Measurements from ENCODE around the gene CD40LG.

The CD40LG gene
- total RNA-seq = 78.8 to 136 (median 110) reads per million in 4 donors

DNA sequence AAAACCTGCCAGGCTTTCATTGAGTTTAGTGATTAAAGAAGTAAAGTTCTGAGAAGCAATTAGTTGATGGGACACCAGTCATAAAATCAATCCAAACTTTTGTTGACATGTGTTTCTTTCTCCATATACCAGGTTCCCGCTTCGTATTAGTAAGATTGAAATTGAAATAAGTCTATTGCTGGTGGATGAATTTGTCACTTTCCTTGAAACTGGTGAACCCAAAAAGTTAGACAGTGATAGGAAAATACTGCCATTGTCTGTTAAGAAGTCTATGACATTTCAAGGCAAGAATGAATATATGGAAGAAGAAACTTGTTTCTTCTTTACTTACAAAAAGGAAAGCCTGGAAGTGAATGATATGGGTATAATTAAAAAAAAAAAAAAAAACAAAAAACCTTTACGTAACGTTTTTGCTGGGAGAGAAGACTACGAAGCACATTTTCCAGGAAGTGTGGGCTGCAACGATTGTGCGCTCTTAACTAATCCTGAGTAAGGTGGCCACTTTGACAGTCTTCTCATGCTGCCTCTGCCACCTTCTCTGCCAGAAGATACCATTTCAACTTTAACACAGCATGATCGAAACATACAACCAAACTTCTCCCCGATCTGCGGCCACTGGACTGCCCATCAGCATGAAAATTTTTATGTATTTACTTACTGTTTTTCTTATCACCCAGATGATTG lies at the start of gene CD40LG:
Gene CD40LG, plus strand, starts transcription at position 482 of the 684 bp plus-strand sequence. Its CDS starts 91 bp downstream, at position 573.
- peak in 1 of 5 donors; percentile 68 for DNase-seq

- DNase-seq = peak in 1 of 5 donors; percentile 39
Measured at GRCh38 chrX:136598631-136599030, 49.3 kb upstream of the CD40LG start.

- DNase-seq = no peak
Measured at GRCh38 chrX:136600059-136600458, 47.9 kb upstream of the CD40LG start.

- no peak for DNase-seq
Measured at GRCh38 chrX:136607236-136607635, 40.7 kb upstream of the CD40LG start.

GRCh38 chrX:136608295-136608933 lies 39.5 kb upstream of the CD40LG start:
- peak; percentile 11 to 74 (median 46) for DNase-seq

DNA sequence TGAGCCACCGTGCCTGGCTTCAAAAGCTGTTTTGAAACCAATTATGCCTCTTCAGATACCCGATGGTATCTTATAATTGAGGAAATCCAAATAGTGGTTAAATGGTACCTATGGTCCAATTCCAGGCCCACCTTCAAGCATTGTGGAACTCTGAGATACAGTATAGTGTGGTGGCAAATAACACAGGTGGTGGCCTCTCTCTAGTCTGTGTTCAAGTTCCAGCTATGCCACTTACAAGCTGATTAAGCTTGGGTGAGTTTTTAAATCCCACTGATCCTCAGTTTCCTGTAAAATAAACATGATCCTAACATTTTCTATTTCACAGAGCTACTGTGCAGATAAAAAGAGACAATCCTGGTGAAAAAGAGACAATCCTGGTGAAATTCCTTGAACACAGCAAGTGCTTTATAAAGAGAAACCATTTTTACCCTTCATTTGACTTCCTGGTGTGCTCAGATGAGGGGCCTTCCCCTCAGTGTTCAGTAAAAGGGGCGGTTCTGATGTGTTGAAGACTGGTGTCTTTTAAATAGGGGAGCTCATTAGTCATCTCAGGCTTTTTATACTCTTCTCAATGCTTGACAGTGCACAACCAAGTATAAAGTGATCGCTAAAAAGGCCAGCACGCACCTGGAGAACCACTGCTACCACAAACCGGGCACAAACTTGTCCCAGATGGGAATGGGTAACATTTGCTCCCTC lies 30.8 kb upstream of the CD40LG start:
- DNase-seq = peak in 1 of 5 donors; percentile 78

DNA sequence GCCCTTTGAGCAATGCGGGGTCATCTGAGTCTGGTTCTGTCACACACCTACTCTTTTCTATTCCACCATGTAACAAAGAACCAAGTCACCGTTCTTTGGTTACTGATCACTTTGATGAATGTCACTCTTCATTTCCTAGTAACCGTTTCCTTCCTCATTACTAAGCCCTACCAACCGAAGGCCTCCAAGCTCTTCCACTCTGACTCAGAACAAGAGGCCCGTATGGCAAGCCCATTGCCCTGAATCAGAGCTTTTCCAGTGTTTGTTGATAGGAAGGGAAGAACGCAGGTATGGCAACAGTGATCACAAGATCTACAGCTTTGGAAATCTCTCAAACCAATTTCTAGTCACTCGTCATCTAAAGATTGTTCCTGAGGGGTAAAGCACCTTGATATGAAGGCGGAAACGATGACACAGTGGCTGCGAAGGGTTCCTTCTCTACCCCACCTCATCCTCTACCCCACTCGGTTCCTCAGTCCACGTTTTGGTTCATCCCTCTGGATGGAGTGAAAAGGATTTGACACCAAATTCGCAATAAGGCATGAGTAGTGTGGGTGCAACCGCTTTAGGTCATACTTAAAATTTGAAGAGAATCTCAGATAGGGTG lies 28.0 kb upstream of the CD40LG start:
- peak in 1 of 5 donors; percentile 84 for DNase-seq

DNA sequence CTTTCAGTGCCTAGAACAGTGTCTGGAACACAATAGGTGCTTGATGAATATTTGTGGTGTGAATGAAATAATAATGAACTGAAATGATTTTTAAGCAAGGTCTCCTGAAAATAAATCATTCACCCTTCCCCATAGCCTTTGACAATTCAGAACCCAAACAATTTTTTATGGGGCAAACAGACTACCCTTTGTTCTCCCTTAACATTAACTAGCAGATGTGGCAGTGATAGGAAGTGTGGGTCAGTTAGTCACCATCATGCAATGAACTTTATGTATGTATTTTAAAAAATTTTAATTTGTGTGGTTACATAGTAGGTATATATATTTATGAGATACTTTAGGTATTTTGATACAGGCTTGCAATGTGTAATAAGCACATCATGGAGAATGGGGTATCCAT lies 27.2 kb upstream of the CD40LG start:
- DNase-seq = no peak

DNA sequence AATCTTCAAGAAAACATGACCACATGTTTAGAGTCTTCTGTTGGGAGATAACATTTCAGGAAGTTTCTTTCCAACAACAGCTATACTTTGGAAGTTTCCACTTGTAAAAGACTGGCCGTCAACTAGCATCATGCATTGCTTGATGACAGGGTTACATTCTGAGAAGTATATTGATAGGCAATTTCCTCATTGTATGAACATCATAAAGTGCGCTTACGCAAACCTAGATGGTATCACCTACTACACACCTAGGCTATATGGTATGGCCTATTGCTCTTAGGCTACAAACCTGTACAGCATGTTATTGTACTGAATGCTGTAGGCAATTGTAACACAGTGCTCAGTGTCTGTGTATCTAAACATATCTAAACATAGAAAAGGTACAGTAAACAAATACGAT lies 25.4 kb upstream of the CD40LG start:
- no peak for DNase-seq

GRCh38 chrX:136623396-136623795 lies 24.6 kb upstream of the CD40LG start:
- DNase-seq = no peak

DNA sequence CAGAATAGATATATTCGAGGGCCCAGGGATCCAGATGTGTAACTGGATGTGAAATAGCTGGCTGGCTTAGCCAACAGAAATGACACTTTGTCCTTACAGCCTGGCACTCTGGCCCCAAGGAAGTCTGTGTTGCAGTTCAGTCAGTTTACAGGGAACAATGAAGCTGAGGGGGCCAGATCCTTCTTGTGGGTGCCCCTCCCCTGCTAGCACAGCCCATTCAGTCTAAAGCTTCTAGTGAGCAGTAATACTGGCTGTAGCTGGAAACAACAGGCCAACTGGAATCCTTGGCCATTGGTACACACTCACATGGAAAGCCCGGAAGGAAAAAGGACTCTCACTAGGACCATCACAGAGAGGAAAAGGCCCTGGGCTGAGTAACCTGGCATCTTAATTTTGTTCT lies 22.7 kb upstream of the CD40LG start:
- no peak for DNase-seq

DNA sequence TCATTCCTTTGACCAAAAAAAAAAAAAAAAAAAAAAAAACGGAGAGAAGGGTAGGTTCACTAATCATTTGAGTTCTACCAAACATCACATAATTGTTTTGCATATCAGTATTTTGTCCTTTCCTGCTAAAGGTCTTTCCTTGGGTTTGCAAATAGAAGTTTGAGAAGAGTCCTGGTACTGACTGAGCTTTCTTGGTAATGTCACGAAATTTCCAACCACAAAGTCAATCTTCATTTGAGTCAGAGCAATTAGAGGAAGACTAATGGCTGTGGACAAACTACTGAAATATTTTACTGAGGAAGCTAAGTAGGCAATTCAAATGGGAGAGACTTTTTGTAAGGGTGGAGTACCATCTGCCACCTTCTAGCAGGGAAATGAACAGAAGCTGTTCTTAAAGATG lies 21.7 kb upstream of the CD40LG start:
- DNase-seq = peak in 1 of 5 donors; percentile 81

GRCh38 chrX:136626891-136627290 lies 21.1 kb upstream of the CD40LG start:
- no peak for DNase-seq

- peak in 1 of 5 donors; percentile 54 for DNase-seq
Measured at GRCh38 chrX:136627409-136627808, 20.5 kb upstream of the CD40LG start.

DNA sequence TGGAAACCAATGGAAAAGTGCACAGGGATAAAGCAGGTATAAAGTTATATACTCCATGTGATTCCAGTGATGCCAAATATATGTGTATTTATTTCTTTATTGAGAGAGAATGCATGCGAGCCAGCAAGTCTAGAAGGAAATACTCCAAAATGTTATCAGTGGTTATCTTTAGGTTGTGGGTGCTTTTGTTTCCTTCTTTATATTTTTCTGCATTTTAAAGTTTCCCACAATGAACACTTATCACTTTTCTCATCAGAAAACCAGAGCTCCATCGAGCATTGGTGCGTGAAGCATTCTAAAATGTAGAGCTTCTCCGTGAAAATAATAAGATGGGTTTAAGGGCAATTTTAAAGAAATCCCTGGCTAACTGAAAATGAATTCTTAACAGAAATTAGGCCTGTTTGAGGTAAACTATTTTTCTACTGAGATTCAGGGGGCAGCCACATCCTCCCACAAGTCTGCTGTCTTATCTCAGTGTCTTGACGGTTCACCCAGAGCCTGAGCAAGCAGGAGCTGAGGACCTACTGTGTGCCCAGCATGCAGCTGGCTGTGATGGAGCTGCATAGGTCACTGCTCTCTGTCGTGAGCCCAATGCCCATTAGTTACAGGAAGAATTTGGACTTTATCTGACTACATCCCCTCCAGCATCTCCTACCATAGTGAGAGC lies 18.7 kb upstream of the CD40LG start:
- peak in 1 of 5 donors; percentile 58 for DNase-seq

- no peak for DNase-seq
Measured at GRCh38 chrX:136630881-136631280, 17.1 kb upstream of the CD40LG start.

- peak in 1 of 5 donors; percentile 87 for DNase-seq
Measured at GRCh38 chrX:136635235-136635634, 12.7 kb upstream of the CD40LG start.

GRCh38 chrX:136636121-136636520 lies 11.8 kb upstream of the CD40LG start:
- no peak for DNase-seq

- DNase-seq = peak in 1 of 5 donors; percentile 59
Measured at GRCh38 chrX:136639506-136640176, 8.3 kb upstream of the CD40LG start.

- no peak for DNase-seq
Measured at GRCh38 chrX:136643243-136643642, 4.7 kb upstream of the CD40LG start.

DNA sequence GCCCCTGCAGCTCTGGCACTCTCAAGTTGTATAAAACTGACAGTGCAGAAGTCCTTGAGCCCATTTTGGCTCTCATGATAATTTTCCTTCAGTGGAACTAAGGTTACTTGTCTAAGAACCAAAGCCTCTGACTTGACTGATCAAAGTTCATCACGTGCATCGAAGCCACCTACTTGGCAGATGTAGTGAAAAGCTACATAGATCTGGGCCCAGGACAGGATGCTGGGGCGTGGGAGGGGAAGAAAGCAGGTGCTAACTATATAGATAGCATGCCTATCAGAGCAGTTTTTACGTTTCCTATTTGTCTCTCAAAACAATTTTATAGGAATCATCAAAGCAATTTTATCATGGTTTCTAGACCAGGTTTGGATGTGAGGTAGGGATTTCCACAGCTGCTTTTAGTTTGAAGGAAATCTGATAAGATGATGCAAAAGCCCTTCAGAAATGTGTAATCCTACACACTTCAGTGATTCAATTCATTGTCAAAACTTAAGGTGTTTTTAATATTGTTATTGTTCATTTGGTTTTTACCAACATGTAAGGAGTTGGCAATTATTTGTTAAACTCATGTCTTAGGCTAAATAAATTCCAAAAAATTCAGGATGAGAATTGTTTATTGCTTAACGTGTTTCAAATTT lies 1.2 kb upstream of the CD40LG start:
- DNase-seq = peak in 4 of 5 donors; percentile 29 to 73 (median 41)

DNA sequence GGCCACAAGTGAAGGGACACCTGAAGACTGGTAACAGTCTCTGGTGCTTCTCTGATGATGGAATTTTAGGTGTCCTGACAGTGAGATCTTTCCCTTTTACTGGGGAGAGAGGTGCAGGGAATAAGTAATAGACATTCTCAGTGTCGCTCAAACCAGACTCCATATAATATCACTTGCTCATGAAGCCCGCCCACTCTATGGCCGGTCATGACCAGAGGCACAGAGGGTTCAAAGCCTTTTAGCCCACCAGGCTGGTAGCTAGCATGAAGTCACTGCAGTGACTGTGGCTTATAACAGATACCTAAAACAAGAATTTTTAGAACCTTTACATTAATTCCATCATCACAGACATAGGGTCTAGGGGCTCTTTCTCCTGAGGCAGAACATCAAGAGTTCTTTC lies 2.9 kb downstream of the CD40LG start:
- no peak for DNase-seq
